ENCODE data around the gene PSMD5.

DNA sequence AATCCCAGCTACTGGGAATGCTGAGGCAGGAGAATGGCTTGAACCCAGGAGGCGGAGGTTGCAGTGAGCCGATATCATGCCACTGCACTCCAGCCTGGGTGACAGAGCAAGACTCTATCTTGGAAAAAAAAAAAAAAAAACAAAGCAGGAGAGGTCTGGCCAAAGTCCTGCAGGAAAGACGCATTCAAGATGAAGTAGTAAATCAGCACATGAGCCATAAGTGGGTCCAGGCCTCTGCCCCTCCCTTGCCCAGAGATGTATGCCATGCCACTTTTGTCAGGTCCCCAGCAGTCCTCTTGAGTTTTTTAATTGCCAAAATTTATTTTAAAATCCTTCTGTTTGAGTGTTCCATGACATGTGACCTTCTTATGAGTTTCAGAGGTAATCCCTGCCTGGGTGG lies 42.7 kb upstream of the PSMD5 start:
- TF ChIP-seq CTCF (IDR thresholded peaks at IDR 0.05) (no peak), POLR2A (IDR thresholded peaks at IDR 0.05) (no peak)
